Trophoblast cell (in vitro differentiated cells and primary cell): ENCODE results near the gene RAD51AP1.

Experiments
- DNase-seq, 2 donors: peaks; one replicate each; pipeline ENCODE4 v3.0.0-alpha.2; 2016
- H2AFZ ChIP-seq: 2 replicates; pipeline ENCODE4 v1.6.1; 2013; ENCODE audit warnings: low read length, moderate library complexity, mild to moderate bottlenecking; ENCODE audit not compliant: insufficient read depth, poor library complexity
- H2AK5ac ChIP-seq: 2 replicates; pipeline ENCODE4 v1.6.1; 2013; ENCODE audit warnings: mild to moderate bottlenecking, low read length
- H2BK120ac ChIP-seq: 2 replicates; pipeline ENCODE4 v1.6.1; 2013; ENCODE audit warnings: low read length, mild to moderate bottlenecking, moderate library complexity; ENCODE audit not compliant: insufficient read depth, poor library complexity
- H2BK12ac ChIP-seq: 2 replicates; pipeline ENCODE4 v1.6.1; 2013; ENCODE audit warnings: mild to moderate bottlenecking, low read length, moderate library complexity
- H2BK5ac ChIP-seq: 2 replicates; pipeline ENCODE4 v1.6.1; 2013; ENCODE audit warnings: low read length, low read depth, moderate library complexity, mild to moderate bottlenecking; ENCODE audit not compliant: poor library complexity
- H3K14ac ChIP-seq: 2 replicates; pipeline ENCODE4 v1.6.1; 2013; ENCODE audit warnings: mild to moderate bottlenecking, low read length
- H3K18ac ChIP-seq: 2 replicates; pipeline ENCODE4 v1.6.1; 2013; ENCODE audit warnings: mild to moderate bottlenecking, low read length
- H3K23ac ChIP-seq: 2 replicates; pipeline ENCODE4 v1.6.1; 2013; ENCODE audit warnings: low read length
- H3K27ac ChIP-seq: 2 replicates; pipeline ENCODE4 v1.5.1; 2013; ENCODE audit warnings: low read depth, mild to moderate bottlenecking, inconsistent platforms, low read length, moderate library complexity
- H3K27me3 ChIP-seq: 2 replicates; pipeline ENCODE4 v1.6.1; 2013; ENCODE audit warnings: inconsistent platforms, mild to moderate bottlenecking, low read length, moderate library complexity; ENCODE audit not compliant: insufficient read depth
- H3K36me3 ChIP-seq, 2 experiments: 1 replicate in 1 of 2; 2 replicates in 1 of 2; pipeline ENCODE4 v1.6.1; 2013; ENCODE audit warnings: low read length in 2 of 2, mild to moderate bottlenecking in 2 of 2, moderate library complexity in 1 of 2; ENCODE audit not compliant: insufficient read depth in 2 of 2, control insufficient read depth in 1 of 2
- H3K4ac ChIP-seq: 2 replicates; pipeline ENCODE4 v1.6.1; 2013; ENCODE audit warnings: low read depth, mild to moderate bottlenecking, low read length, moderate library complexity
- H3K4me1 ChIP-seq, 2 experiments: 1 replicate in 1 of 2; 2 replicates in 1 of 2; pipeline ENCODE4 v1.6.1; 2013; ENCODE audit warnings: low read length in 2 of 2, mild to moderate bottlenecking in 2 of 2, moderate library complexity in 1 of 2; ENCODE audit not compliant: insufficient read depth in 2 of 2, control insufficient read depth in 1 of 2
- H3K4me2 ChIP-seq: 2 replicates; pipeline ENCODE4 v1.6.1; 2013; ENCODE audit warnings: inconsistent platforms, mild to moderate bottlenecking, low read length, moderate library complexity
- H3K4me3 ChIP-seq: 2 replicates; pipeline ENCODE4 v1.5.1; 2013; ENCODE audit warnings: mild to moderate bottlenecking, low read depth, low read length, inconsistent platforms
- H3K79me1 ChIP-seq: one replicate; pipeline ENCODE4 v1.6.1; 2013; ENCODE audit warnings: low read length
- H3K79me2 ChIP-seq: 2 replicates; pipeline ENCODE4 v1.6.1; 2013; ENCODE audit warnings: low read length, mild to moderate bottlenecking; ENCODE audit not compliant: control insufficient read depth, insufficient read depth, poor library complexity
- H3K9ac ChIP-seq: 2 replicates; pipeline ENCODE4 v1.6.1; 2013; ENCODE audit warnings: mild to moderate bottlenecking, low read length
- H3K9me3 ChIP-seq: 2 replicates; pipeline ENCODE4 v1.6.1; 2013; ENCODE audit warnings: low read depth, mild to moderate bottlenecking, control low read depth, inconsistent platforms, low read length; ENCODE audit not compliant: insufficient read depth
- H4K12ac ChIP-seq: 2 replicates; pipeline ENCODE4 v1.6.1; 2013; ENCODE audit warnings: low read depth, mild to moderate bottlenecking, low read length, moderate library complexity
- H4K8ac ChIP-seq: 2 replicates; pipeline ENCODE4 v1.6.1; 2013; ENCODE audit warnings: low read depth, mild to moderate bottlenecking, low read length, moderate library complexity
- H4K91ac ChIP-seq: one replicate; pipeline ENCODE4 v1.6.1; 2013; ENCODE audit warnings: low read depth, mild to moderate bottlenecking, low read length, moderate library complexity
- WGBS: extraction: QIAGEN DNeasy Blood & Tissue Kit; methylation state at CpG from one replicate; pipeline ENCODE4 v1.1.7; 2013; ENCODE audit warnings: missing lambda C conversion rate; ENCODE audit not compliant: insufficient read length, insufficient coverage; ENCODE audit errors: extremely low coverage; 5-methylcytosine and 5-hydroxymethylcytosine counted together

RAD51AP1 gene

GRCh38 chr12:4526923-4527546 is 11.7 kb upstream of the RAD51AP1 start:
- Histone ChIP-seq H2BK5ac (no peak overlapping the region), H2BK12ac (no peak overlapping the region)

GRCh38 chr12:4530160-4530559 is 8.5 kb upstream of the RAD51AP1 start:
- Histone ChIP-seq H4K91ac (no peak overlapping the region), H2BK12ac (no peak overlapping the region), H3K9ac (no peak overlapping the region), H3K23ac (no peak overlapping the region), H3K79me2 (no peaks in the 10 kb centered on the region), H3K4me1 (no peaks in the 10 kb centered on the region), H3K9me3 (no peaks in the 10 kb centered on the region), H3K27me3 (no peaks in the 10 kb centered on the region), H4K12ac (no peak overlapping the region), H3K14ac (no peak overlapping the region), H2BK120ac (no peak overlapping the region), H4K8ac (no peak overlapping the region), H3K27ac (no peak overlapping the region), H3K4me3 (no peak overlapping the region), H2AK5ac (no peak overlapping the region), H2BK5ac (no peak overlapping the region), H2AFZ (no peak overlapping the region), H3K79me1 (no peaks in the 10 kb centered on the region), H3K36me3 (peaks cover 3 to 10% of the 10 kb centered on the region in 2 experiments), H3K18ac (no peak overlapping the region), H3K4ac (no peak overlapping the region), H3K4me2 (no peak overlapping the region)
- DNase-seq = no peak
- WGBS = no CpG with 5 or more reads among the region's 1 CpG

More at GRCh38 chr12:4526923-4527546, 11.7 kb upstream of the RAD51AP1 start:
- Histone ChIP-seq H3K14ac (no peak overlapping the region), H3K23ac (no peak overlapping the region), H3K79me2 (no peaks in the 10 kb centered on the region), H3K79me1 (no peaks in the 10 kb centered on the region), H3K4me1 (no peaks in the 10 kb centered on the region), H3K9ac (no peak overlapping the region), H3K4ac (no peak overlapping the region), H3K36me3 (peaks cover 0 to under 1% of the 10 kb centered on the region in 2 experiments), H3K4me3 (no peak overlapping the region), H3K9me3 (no peaks in the 10 kb centered on the region), H3K27me3 (no peaks in the 10 kb centered on the region), H2AK5ac (no peak overlapping the region), H4K12ac (no peak overlapping the region), H3K27ac (no peak overlapping the region), H3K4me2 (no peak overlapping the region), H4K91ac (no peak overlapping the region), H4K8ac (no peak overlapping the region), H3K18ac (no peak overlapping the region), H2AFZ (no peak overlapping the region), H2BK120ac (no peak overlapping the region)
- no CpG with 5 or more reads among the region's 2 CpGs for WGBS
- DNase-seq = peak in 1 of 2 donors; percentile 49

- Histone ChIP-seq H2AFZ (no peak overlapping the region), H3K4ac (no peak overlapping the region), H3K4me3 (no peak overlapping the region), H3K36me3 (peaks cover 3 to 10% of the 10 kb centered on the region in 2 experiments), H2AK5ac (no peak overlapping the region), H3K14ac (no peak overlapping the region), H3K79me2 (no peaks in the 10 kb centered on the region), H3K4me2 (no peak overlapping the region), H4K91ac (no peak overlapping the region), H2BK5ac (no peak overlapping the region), H3K27me3 (no peaks in the 10 kb centered on the region), H3K79me1 (no peaks in the 10 kb centered on the region), H4K8ac (no peak overlapping the region), H2BK12ac (no peak overlapping the region), H2BK120ac (no peak overlapping the region), H3K18ac (no peak overlapping the region), H3K4me1 (no peaks in the 10 kb centered on the region), H3K27ac (no peak overlapping the region), H3K9ac (no peak overlapping the region), H3K23ac (no peak overlapping the region), H4K12ac (no peak overlapping the region), H3K9me3 (no peaks in the 10 kb centered on the region)
- no peak for DNase-seq
- no CpG with 5 or more reads among the region's 6 CpGs for WGBS
Observed at GRCh38 chr12:4530982-4531586, 7.6 kb upstream of the RAD51AP1 start.

- no peaks in the 10 kb centered on the region for H3K4me1 ChIP-seq
- no peaks in the 10 kb centered on the region for H3K79me2 ChIP-seq
- H3K23ac ChIP-seq = no peak overlapping the region
- WGBS = no CpG with 5 or more reads among the region's 4 CpGs
- no peak overlapping the region for H3K9ac ChIP-seq
- H3K14ac ChIP-seq = no peak overlapping the region
- H3K27ac ChIP-seq = no peak overlapping the region
- H3K36me3 ChIP-seq = peaks cover 3 to 10% of the 10 kb centered on the region in 2 experiments
- no peak overlapping the region for H4K91ac ChIP-seq
- no peak overlapping the region for H2BK5ac ChIP-seq
- H3K4ac ChIP-seq = no peak overlapping the region
- no peak overlapping the region for H2BK120ac ChIP-seq
- no peaks in the 10 kb centered on the region for H3K9me3 ChIP-seq
- H3K79me1 ChIP-seq = no peaks in the 10 kb centered on the region
- no peak overlapping the region for H3K18ac ChIP-seq
- no peak overlapping the region for H2AK5ac ChIP-seq
- H3K4me3 ChIP-seq = no peak overlapping the region
- H3K27me3 ChIP-seq = no peaks in the 10 kb centered on the region
- no peak overlapping the region for H2BK12ac ChIP-seq
- H4K8ac ChIP-seq = no peak overlapping the region
- no peak overlapping the region for H2AFZ ChIP-seq
- DNase-seq = no peak
- H4K12ac ChIP-seq = no peak overlapping the region
- H3K4me2 ChIP-seq = no peak overlapping the region
Observed at GRCh38 chr12:4535092-4535491, 3.6 kb upstream of the RAD51AP1 start.
